HG03558 (cell line): ENCODE data around the gene CCL1.
"Not testable (repeated sequence)": the region's sequence is repeated elsewhere in the genome, so short reads cannot be mapped to it uniquely, and the experiment has no call there.

Experiments
- ATAC-seq: cut with Tn5 transposase; IDR thresholded peaks from one replicate; pipeline ENCODE4 v1.9.1; 2021; ENCODE audit warnings: moderate number of reproducible peaks; ENCODE audit not compliant: unreplicated experiment; ENCODE audit errors: extremely low read depth

The CCL1 gene

DNA sequence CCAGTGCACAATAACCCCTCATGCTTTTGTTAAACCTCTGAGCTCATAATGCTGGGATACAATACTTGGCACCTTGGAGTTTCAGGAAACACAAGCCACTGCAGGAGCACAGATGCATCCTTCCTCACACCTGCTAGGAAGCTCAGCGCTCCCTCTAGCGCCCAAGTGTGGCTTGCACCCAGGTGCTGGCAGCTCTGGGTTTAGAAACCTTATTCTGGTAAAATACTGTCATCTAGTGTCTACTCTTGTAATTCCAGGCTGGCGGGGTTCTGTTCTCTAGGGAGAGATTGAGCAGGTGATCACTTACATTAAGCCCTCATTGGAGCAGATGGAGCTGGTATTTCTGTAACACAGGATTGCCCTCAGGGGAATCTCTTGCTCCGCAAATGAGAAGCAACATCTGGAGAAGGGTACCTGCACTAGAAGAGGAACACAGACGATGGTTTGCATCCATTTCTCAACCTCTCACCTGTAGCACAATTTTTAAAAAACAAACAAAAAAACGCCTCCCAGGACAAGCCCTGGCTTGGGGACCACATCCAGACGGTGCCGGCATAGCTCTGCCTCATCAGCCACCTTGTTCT lies 1.5 kb downstream of the CCL1 start:
- ATAC-seq: no peak

- no peak for ATAC-seq
Measured at GRCh38 chr17:34360601-34361270, 2.3 kb downstream of the CCL1 start.

DNA sequence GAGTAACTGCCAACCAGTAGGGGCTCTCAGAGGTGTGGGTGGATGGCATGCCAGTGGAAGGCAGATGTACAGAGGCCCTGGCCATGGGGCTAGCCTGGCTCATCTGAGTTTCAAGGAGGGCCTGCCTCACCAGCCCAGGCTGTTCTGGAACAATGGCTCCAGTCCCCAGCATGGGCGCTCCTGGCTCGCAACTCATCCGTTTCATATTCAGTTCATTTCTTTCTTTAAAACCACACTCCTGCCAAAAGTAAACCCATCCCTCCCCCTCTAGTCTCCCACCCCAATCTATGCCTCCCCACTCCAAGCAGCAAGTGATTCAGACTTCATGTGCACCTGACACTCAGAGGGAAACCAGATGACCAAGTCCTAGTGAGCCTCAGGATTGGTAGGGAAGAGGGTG lies 4.4 kb downstream of the CCL1 start:
- ATAC-seq: no peak

- ATAC-seq: no peak
Measured at GRCh38 chr17:34357398-34357797, 5.6 kb downstream of the CCL1 start.

DNA sequence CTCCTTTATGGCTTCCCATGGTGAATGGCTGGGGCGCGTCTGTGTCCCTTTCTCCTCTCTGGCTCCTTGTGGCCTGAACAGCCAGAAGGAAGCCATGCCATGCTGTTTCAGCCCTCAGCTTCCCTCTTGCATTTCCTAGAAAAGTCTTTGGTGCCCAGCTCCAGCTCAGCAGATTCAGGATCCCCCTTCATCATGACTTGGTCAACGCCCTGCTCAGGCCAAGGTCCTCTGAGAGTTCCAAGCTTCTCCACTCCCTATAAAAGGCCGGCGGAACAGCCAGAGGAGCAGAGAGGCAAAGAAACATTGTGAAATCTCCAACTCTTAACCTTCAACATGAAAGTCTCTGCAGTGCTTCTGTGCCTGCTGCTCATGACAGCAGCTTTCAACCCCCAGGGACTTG lies 6.8 kb downstream of the CCL1 start, which contains the start of gene CCL13:
CCL13 (plus strand) TSS at position 287 of the 400 bp plus-strand sequence; CDS start at position 334, 47 bp downstream.
- no peak for ATAC-seq

DNA sequence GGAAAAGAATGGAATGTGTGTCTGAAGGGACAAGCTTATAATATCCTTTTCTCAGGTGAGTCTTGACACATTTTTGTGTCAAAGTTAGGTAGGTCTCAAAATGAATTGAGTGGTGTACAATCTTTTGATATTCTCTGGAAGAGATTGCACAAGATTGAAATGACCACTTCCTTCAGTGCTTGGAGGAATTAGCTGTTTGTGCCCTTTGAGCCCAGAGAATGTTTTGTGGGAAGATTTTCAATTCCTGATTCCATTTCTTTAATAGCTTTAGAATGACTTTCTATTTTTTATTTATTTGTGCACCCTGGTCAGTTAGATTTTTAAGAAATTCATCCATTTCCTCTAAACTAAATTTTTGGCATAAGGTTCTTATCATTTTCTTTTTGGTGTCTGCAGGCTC lies 8.4 kb downstream of the CCL1 start:
- ATAC-seq: no peak

- ATAC-seq: no peak
Measured at GRCh38 chr17:34352191-34352590, 10.8 kb downstream of the CCL1 start.

DNA sequence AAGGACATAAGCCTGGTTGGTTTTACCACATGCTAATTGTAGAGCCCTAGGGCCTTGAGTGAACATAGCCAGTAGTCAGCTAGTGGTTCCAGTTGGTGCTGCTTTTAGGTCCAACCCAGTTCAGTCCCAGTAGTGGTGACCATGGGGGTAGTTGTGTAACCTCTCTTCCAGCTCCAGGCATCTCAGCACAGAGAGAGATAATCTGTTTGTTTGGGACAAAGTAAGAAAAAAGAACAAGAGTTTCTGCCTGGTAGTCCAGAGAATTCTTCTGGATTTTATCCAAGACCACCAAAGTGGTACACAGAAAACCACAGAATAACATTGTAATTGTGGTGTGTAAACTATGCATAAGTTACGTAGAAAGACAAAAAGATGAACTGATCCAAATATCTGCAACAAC lies 11.9 kb downstream of the CCL1 start:
- ATAC-seq: no peak

GRCh38 chr17:34349751-34350150 lies 13.3 kb downstream of the CCL1 start:
- ATAC-seq: no peak

DNA sequence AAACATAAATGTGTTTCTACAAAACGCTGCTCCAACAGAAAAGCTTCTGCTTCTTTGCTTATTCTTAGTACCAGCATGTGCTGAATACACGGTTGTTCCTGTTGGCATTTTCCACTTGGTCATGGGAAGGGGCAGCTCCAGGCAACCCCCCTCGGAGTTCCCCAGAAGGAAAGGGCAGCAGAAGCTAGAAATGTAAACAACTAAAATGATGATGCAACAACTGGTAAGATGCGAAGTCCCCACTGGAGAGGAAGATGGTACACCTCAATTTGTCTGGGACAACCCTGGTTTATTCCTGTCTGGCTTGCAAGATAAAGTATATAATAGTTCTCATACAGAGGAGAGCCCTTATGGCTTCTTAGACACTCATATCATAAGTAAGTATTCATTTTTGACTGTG lies 16.0 kb downstream of the CCL1 start:
- no peak for ATAC-seq

- no peak for ATAC-seq
Measured at GRCh38 chr17:34341916-34342315, 21.1 kb downstream of the CCL1 start.

- no peak for ATAC-seq
Measured at GRCh38 chr17:34339138-34339770, 23.8 kb downstream of the CCL1 start.

DNA sequence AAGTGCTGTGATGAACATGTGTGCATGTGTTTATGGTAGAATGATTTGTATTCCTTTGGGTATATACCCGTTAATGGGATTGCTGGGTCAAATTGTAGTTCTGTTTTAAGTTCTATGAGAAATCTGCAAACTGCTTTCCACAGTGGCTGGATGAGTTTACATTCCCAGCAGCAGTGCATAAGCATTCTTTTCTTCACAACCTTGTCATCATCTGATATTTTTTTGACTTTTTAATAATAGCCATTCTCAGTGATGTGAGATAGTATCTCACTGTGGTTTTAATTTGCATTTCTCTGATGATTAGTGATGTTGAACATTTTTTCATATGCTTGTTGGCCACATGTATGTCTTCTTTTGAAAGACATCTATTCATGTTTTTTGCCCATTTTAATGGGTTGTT lies 25.3 kb downstream of the CCL1 start:
- ATAC-seq: no peak

GRCh38 chr17:34327580-34327979 lies 35.5 kb downstream of the CCL1 start:
- ATAC-seq: not testable (repeated sequence)

DNA sequence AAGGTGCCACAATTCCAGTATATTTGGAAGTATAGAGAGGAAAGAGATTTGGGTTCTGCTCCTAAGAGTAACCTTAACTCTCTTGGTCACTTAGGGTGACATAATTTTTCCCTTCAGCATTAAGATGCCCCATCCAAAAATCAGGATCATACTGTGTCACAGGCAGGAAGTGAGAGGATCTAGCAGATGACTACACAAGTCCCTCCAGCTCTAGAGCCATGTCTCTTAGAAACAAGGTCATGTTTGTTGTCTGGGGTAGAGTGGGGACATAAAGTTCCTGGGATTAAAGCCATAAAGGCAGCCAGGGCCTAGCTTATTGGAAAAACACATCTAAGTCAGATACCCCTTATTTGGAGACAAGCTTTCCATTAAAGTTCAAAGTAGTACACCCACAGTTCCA lies 41.1 kb downstream of the CCL1 start:
- ATAC-seq: no peak

GRCh38 chr17:34319039-34319483 lies 44.0 kb downstream of the CCL1 start, which contains the start of gene CCL8:
Gene CCL8, plus strand, starts transcription at chr17:34319435. Its CDS starts 67 bp downstream, at chr17:34319502.
- no peak for ATAC-seq

DNA sequence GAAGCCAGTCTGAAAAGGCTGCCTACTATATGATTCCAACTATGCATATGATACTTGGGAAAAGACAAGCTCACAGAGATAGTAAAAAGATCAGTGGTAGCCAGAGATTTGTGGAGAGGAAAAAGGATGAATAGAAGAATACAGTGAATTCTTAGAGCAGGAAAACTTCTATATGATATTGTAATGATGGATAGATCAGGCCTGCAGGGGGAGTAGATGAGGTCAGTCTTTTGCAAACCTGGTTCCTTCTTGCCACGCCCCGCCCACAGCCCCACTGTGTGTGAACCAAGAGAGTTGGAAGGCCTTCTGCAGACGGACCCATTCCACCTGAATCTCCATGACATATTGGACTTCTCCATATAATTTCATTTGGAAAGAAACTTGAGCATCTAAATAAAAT lies 44.6 kb downstream of the CCL1 start:
- no peak for ATAC-seq

GRCh38 chr17:34314279-34314678 lies 48.8 kb downstream of the CCL1 start:
- ATAC-seq: no peak

GRCh38 chr17:34313164-34313563 lies 49.9 kb downstream of the CCL1 start:
- no peak for ATAC-seq

GRCh38 chr17:34312080-34312479 lies 51.0 kb downstream of the CCL1 start:
- no peak for ATAC-seq

DNA sequence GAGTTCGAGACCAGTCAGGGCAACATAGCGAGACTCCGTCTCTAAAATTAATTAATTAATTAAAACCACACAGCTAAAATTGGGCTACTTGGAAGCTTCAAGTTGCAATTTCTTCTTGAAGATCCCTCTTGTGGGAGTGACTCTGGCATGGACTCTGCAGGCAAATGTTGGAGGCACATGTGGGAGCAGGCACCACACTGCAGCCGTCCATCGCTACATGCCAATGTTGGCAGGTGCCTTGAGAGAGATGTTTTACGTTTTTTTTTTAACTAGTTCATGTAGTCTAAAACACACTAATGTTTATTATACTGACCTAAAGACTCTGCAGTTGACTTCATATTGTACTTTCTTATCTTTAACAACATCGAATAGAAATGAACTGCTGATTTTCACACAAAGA lies 51.7 kb downstream of the CCL1 start:
- no peak for ATAC-seq
